NCI-H146 treated with DMSO at 0.1 percent for 48 hours (cell line): Measurements from ENCODE around the gene ABI3BP.

ENCODE experiments used
- DNase-seq: peaks from one replicate; lab custom pipeline; 2025; ENCODE audit not compliant: unreplicated experiment; lab: John Stamatoyannopoulos, UW

The ABI3BP gene

GRCh38 chr3:100988080-100988479 is 5.1 kb downstream of the ABI3BP start:
- no peak for DNase-seq

- DNase-seq, result no peak
Observed at GRCh38 chr3:100984308-100984707, 8.9 kb downstream of the ABI3BP start.

GRCh38 chr3:100982710-100983109 is 10.5 kb downstream of the ABI3BP start:
- DNase-seq, result no peak

GRCh38 chr3:100981164-100981911 is 11.9 kb downstream of the ABI3BP start:
- DNase-seq, result no peak

- no peak for DNase-seq
Observed at GRCh38 chr3:100978011-100978659, 15.1 kb downstream of the ABI3BP start.

GRCh38 chr3:100976611-100977010 is 16.6 kb downstream of the ABI3BP start:
- DNase-seq, result no peak

GRCh38 chr3:100975714-100976113 is 17.5 kb downstream of the ABI3BP start:
- DNase-seq, result no peak

- DNase-seq, result no peak
Observed at GRCh38 chr3:100973594-100973993, 19.6 kb downstream of the ABI3BP start.

GRCh38 chr3:100972867-100973266 is 20.4 kb downstream of the ABI3BP start:
- no peak for DNase-seq

GRCh38 chr3:100972301-100972844 is 20.8 kb downstream of the ABI3BP start:
- no peak for DNase-seq

- no peak for DNase-seq
Observed at GRCh38 chr3:100971798-100972197, 21.4 kb downstream of the ABI3BP start.

- DNase-seq, result no peak
Observed at GRCh38 chr3:100970477-100970990, 22.7 kb downstream of the ABI3BP start.

GRCh38 chr3:100968932-100969906 is 24.0 kb downstream of the ABI3BP start:
- DNase-seq, result no peak

- DNase-seq, result no peak
Observed at GRCh38 chr3:100966807-100967206, 26.4 kb downstream of the ABI3BP start.

- DNase-seq, result no peak
Observed at GRCh38 chr3:100966049-100966491, 27.2 kb downstream of the ABI3BP start.

- no peak for DNase-seq
Observed at GRCh38 chr3:100963041-100963440, 30.2 kb downstream of the ABI3BP start.

- no peak for DNase-seq
Observed at GRCh38 chr3:100957261-100957986, 35.8 kb downstream of the ABI3BP start.

GRCh38 chr3:100956276-100956675 is 36.9 kb downstream of the ABI3BP start:
- DNase-seq, result no peak

GRCh38 chr3:100954990-100955389 is 38.2 kb downstream of the ABI3BP start:
- no peak for DNase-seq
